HG03520 (cell line): ENCODE measurements around the gene CAMK1D.

Experiments
- ATAC-seq: cut with Tn5 transposase; IDR thresholded peaks from one replicate; pipeline ENCODE4 v1.9.1; 2021; ENCODE audit warnings: mild to moderate bottlenecking, moderate library complexity; ENCODE audit not compliant: unreplicated experiment

The CAMK1D gene

DNA sequence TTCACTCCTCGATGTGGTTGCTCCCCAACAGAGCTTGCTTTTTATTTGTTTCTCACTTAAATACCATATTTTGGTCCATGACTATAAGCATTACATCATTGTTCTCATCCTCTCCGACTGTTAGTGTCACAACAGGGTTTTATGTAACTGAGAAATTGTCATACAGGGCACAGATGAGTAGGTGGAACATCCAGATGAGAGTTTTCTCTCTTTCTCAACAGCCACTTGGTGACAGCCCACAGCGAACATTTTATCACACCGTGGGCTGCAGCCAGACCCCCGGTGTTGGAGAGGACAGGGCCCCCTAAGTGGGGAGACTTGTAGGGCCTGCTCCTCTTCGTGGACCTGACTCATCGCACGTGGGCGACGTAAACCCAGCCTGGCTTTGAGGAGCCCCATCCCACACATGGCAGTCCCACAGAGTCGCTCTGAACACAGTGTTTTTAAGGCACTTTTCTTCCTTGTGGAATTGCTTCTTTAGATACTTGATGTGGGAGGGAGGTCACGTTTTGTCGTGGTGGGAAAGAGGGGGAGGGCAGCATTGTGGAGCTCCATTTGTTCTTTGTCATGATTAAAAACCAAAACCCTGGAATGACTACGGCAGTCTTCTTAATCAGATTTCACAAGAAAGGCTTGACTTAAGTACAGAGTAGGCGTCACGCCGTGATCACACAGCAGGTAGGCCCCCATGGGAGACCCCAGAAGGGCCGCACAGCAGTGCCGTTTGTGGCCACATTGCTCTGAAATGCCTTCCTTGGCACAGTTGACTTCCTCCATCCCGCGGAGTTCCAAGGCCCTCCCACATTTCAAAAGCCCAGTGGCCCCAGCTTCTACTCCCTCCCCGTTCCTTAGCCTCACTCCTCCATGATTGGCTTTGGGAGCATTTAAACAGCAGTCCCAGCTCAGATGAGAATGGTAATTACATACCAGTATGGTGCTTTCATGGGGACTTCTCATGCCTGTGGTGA, 431.6 kb downstream of the CAMK1D start:
- ATAC-seq, result no peak

- no peak for ATAC-seq
These were observed 432.6 kb downstream of the CAMK1D start for GRCh38 chr10:12781976-12782375.

- ATAC-seq, result no peak
These were observed 433.2 kb downstream of the CAMK1D start for GRCh38 chr10:12782537-12782936.

GRCh38 chr10:12783293-12783692, 433.9 kb downstream of the CAMK1D start:
- no peak for ATAC-seq

- no peak for ATAC-seq
These were observed 435.3 kb downstream of the CAMK1D start for GRCh38 chr10:12784646-12785045.

- no peak for ATAC-seq
These were observed 436.1 kb downstream of the CAMK1D start for GRCh38 chr10:12785415-12785831.

DNA sequence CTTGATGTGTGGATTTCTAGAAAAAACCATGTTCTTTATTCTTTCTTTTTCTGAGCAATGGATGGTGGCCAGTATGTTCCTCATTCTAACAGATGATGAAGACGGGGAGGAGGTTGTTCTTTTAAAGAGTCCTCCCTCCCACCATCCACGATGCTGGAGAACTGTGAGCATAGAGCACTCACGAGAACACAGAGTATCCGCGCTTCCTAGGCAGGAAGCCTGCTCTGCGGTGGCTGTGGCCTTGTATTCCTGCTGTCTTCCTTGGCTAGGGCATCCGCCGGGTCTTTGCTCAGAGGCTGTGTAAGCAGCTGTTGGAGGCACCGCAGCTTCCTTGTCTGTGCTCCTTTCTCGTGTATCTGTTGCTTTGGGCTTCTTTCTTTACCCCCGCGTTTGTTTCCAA, 437.9 kb downstream of the CAMK1D start:
- ATAC-seq, result no peak

GRCh38 chr10:12788277-12788676, 438.9 kb downstream of the CAMK1D start:
- no peak for ATAC-seq

DNA sequence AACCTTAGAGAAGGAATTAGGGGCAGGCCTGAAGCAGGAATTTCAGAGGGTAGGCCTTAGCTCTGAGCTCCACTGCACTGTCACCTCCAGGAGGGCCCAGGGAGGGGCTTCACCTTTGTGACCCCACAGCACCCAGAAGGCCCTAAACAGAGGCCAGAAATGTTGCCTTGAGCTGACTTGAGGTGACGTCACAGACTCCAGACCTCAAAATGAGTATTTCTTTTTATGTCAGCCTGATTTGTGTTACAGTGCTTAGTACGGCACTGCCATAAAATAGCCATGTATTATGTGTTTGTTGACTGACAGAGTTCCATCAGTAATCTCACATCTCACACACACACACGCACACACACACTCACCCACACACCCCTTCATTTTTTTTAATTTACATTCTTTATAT, 440.9 kb downstream of the CAMK1D start:
- ATAC-seq, result no peak

DNA sequence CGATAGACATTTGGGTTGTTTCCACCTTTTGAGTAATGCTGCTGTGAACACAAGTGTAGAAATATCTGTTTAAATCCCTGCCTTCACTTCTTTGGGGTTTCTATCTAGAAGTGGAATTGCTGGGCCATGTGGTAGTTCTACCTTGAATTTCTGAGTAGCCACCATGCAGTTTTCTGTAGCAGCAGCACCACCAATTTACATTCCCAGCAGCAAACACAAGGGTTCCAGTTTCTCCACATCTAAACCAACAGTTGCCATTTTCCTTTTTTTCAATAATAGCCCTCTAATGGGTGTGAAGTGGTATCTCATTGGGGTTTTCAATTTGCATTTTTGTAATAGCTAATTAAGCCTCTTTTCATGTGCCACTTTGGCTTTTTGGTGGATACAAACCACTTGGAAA, 442.4 kb downstream of the CAMK1D start:
- ATAC-seq, result no peak

GRCh38 chr10:12792889-12793556, 443.7 kb downstream of the CAMK1D start:
- no peak for ATAC-seq

DNA sequence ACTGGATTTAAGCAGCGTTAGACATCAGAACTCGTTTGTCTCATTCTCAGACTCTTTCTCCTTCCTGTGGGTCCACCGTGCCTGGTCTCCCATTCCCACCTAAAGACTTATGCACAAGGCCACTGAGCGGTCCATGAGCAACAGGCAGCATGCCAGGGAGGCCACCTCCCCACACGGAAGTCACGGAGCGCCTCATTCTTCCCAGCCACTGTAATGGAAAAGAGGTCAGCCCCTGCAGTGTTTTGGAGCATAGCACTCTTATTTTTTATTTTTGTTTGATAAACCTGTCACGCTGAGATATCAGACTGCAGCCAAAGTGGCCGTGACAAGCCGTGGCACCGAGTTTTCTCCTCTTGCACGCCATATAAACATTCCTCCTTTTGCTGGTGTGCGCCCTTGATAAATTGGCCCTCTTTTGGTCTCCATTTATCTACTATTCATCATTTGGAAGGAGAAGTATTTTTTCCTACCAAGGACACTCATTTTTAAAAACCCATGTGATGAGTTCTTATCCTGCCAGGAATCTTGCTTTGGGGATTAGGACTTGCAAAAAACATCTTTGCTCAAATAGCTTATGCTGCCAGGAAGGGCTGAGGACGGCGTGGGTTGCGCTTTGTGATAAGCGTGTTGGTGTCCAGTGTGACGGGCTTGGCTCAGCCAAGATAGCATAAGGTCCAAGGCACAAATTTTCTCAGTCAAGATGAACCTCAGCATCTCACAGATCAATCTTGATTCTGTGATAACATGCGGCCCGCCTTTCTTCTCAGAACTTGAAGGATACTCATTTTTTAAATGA, 446.2 kb downstream of the CAMK1D start:
- ATAC-seq, result no peak

DNA sequence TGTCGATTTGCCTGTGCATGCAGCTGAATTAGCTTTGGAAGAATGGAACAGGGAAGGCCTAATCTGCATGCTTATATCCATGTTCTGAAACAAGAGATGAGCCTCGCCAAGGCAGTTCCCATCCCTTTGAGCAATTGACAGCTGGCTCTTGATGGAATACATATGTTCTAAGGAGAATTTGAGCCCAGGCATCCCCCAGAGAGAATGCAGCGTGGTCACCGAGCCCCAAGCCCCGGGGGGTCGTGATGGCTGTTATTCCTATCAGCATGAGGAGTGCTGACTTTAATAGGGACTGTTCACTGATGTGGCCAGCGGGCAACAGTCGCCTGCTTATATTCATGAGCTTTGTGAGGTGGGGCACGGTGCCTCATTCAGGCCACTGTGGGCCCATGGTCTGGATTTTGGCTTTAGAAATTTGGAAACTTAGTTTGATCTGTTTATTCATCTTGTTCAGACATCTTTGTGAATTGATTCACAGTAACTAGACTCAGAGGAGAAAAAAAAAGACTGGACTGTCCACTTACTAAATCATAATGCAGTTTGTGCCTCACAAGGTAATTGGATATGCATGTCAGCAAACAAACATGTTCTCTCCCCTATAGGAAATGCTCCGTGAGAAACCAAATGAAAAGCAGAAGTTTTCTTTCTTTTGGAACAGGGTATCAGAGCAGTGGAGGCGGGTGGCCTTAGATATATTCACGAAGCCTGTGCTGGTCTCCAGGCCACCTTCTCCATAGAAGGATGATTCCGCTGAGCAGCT, 447.2 kb downstream of the CAMK1D start:
- ATAC-seq, result no peak

GRCh38 chr10:12797471-12798262, 448.3 kb downstream of the CAMK1D start:
- ATAC-seq, result no peak

DNA sequence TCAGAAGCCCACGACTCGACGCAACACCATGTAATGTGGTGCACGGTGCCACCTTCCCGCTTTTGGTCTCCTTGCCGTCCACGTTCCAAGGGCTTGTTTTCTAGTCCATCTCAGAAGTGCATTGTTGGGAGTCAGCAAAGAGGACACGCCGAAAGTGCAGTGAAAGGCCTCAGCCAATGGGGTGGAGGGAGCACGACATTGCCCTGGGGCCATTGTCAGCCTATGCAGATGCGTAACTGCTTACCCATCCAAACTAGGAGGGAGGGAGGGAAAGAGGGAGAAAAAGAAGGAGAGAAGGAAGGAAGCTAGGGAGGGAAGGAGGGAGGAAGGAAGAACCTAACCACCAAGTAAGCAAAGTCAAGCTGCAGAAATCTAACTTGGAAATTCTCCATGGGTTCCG, 449.8 kb downstream of the CAMK1D start:
- ATAC-seq, result no peak

- no peak for ATAC-seq
These were observed 450.4 kb downstream of the CAMK1D start for GRCh38 chr10:12799714-12800113.

DNA sequence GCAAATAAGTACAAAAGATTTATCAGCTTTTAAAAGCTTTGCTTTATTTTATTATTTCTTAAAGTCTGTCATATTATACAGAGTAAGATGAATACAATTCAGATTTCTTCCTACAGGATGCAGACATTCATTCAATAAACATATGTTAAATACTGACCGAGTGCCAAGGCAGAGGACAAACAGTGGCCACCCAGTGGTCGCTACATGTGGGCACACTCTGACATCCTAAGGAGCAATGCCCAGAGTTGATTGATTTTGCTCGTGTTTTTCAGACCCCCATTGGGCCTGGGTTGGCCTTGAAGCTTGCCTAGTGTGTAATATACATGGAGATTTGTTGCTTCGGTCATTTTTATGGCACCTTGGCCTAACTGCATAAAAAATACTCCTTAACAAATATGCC, 451.0 kb downstream of the CAMK1D start:
- no peak for ATAC-seq

GRCh38 chr10:12801214-12802087, 452.1 kb downstream of the CAMK1D start:
- no peak for ATAC-seq

- ATAC-seq, result no peak
These were observed 454.4 kb downstream of the CAMK1D start for GRCh38 chr10:12803776-12804175.
